Transverse colon (tissue), 4 donors: ENCODE measurements around the gene ARAP2.

Experiments
- CTCF ChIP-seq, 5 experiments: fragments of 200-600 bp in 3 of 5; fragments of 450-650 bp in 2 of 5; sonication (generic) in 3 of 5; IDR thresholded peaks; 1 replicate in 2 of 5; 2 replicates in 3 of 5; pipeline ENCODE4 v1.5.1; 2016 to 2017; ENCODE audit warnings: antibody characterized with exemption in 5 of 5, inconsistent platforms in 3 of 5, mild to moderate bottlenecking in 2 of 5, moderate library complexity in 1 of 5
- EP300 ChIP-seq: sonication (generic); formaldehyde crosslinking; IDR thresholded peaks from one replicate; pipeline ENCODE4 v1.6.1; 2017; ENCODE audit warnings: antibody characterized with exemption, low read depth
- POLR2A ChIP-seq: fragments of 450-650 bp; IDR thresholded peaks from one replicate; pipeline ENCODE4 v1.6.1; 2016; ENCODE audit warnings: antibody characterized with exemption, mild to moderate bottlenecking, moderate library complexity
- POLR2AphosphoS5 ChIP-seq, 3 donors: sonication (generic); formaldehyde crosslinking; IDR thresholded peaks; one replicate each; pipeline ENCODE4 v1.6.1; 2016; ENCODE audit warnings: antibody characterized with exemption in 3 of 3

- TF ChIP-seq CTCF (IDR thresholded peaks at IDR 0.05) (no peak), POLR2A (no peak), POLR2AphosphoS5 (IDR thresholded peaks at IDR 0.05) (no peak), EP300 (no peak)
These were observed 217.1 kb downstream of the ARAP2 start for GRCh38 chr4:36027203-36027602.
